Neural cell (in vitro differentiated cells): Measurements from ENCODE around the gene SAMD15. TPM values are rescaled to one million over a fixed set of nuclear protein-coding genes. Genes with fewer than 3 reads are reported as not detected.

Source experiments
- H2AFZ ChIP-seq: fragments of 200-600, 300-800 bp; sonication (generic), shearing (Covaris generic); 2 replicates; pipeline ENCODE4 v1.6.0; 2014; ENCODE audit warnings: low read depth, mild to moderate bottlenecking, antibody characterized with exemption, low read length, moderate library complexity
- H3F3A ChIP-seq: fragments of 200-600 bp; shearing (Covaris generic); 2 replicates; pipeline ENCODE4 v1.6.1; 2016; ENCODE audit warnings: mild to moderate bottlenecking, moderate library complexity, mixed read lengths, antibody characterized with exemption, low read length; ENCODE audit not compliant: insufficient read depth, poor library complexity, severe bottlenecking
- H3K27ac ChIP-seq: fragments of 200-600, 300-800 bp; sonication (generic), shearing (Covaris generic); 2 replicates; pipeline ENCODE4 v1.5.1; 2014; ENCODE audit warnings: mild to moderate bottlenecking, low read length, moderate library complexity
- H3K27me3 ChIP-seq: fragments of 300-800, 200-600 bp; sonication (generic), shearing (Covaris generic); 2 replicates; pipeline ENCODE4 v1.6.0; 2014; ENCODE audit warnings: mild to moderate bottlenecking, low read depth, low read length, moderate library complexity; ENCODE audit not compliant: insufficient read depth
- H3K36me3 ChIP-seq: fragments of 300-800, 200-600 bp; sonication (generic), shearing (Covaris generic); 2 replicates; pipeline ENCODE4 v1.5.1; 2014; ENCODE audit warnings: mild to moderate bottlenecking, antibody characterized with exemption, low read length, moderate library complexity; ENCODE audit not compliant: insufficient read depth
- H3K4me2 ChIP-seq: fragments of 300-800, 200-600 bp; sonication (generic), shearing (Covaris generic); 2 replicates; pipeline ENCODE4 v1.6.0; 2014; ENCODE audit warnings: mild to moderate bottlenecking, low read length
- H3K4me3 ChIP-seq: fragments of 300-800, 200-600 bp; sonication (generic), shearing (Covaris generic); 2 replicates; pipeline ENCODE4 v1.5.1; 2014; ENCODE audit warnings: mild to moderate bottlenecking, low read length, moderate library complexity
- H3K79me2 ChIP-seq: fragments of 200-600 bp; shearing (Covaris generic); replicated peaks from 2 replicates; pipeline ENCODE4 v1.6.0; 2014; ENCODE audit warnings: mild to moderate bottlenecking, low read length, moderate library complexity; ENCODE audit not compliant: insufficient read depth
- H3K9ac ChIP-seq: fragments of 300-800, 200-600 bp; sonication (generic), shearing (Covaris generic); 2 replicates; pipeline ENCODE4 v1.6.1; 2016; ENCODE audit warnings: mild to moderate bottlenecking, low read length, mixed read lengths
- H3K9me2 ChIP-seq: fragments of 200-600 bp; shearing (Covaris generic); 2 replicates; pipeline ENCODE4 v1.6.1; 2016; ENCODE audit warnings: mild to moderate bottlenecking, low read length, mixed read lengths; ENCODE audit not compliant: insufficient read depth
- H3K9me3 ChIP-seq: fragments of 200-600, 300-800 bp; sonication (generic), shearing (Covaris generic); 2 replicates; pipeline ENCODE4 v1.6.1; 2016; ENCODE audit warnings: mild to moderate bottlenecking, mixed run types, low read length, moderate library complexity, mixed read lengths
- H4K20me1 ChIP-seq: fragments of 200-600 bp; shearing (Covaris generic); 2 replicates; pipeline ENCODE4 v1.6.1; 2016; ENCODE audit warnings: mild to moderate bottlenecking, mixed run types; ENCODE audit not compliant: insufficient read depth
- CTCF ChIP-seq: fragments of 450-650 bp; IDR thresholded peaks from 2 replicates; pipeline ENCODE4 v1.5.1; 2014; ENCODE audit warnings: antibody characterized with exemption, mild to moderate bottlenecking, moderate library complexity; ENCODE audit not compliant: poor library complexity, severe bottlenecking
- EP300 ChIP-seq: fragments of 450-650 bp; conservative IDR thresholded peaks from 2 replicates; pipeline ENCODE4 v1.6.1; 2014; ENCODE audit warnings: antibody characterized with exemption, mild to moderate bottlenecking, moderate library complexity; ENCODE audit not compliant: poor library complexity, severe bottlenecking
- EZH2 ChIP-seq: fragments of 200-600, 300-800 bp; shearing (Covaris generic), sonication (generic); IDR thresholded peaks from 2 replicates; pipeline ENCODE4 v1.6.1; 2014; ENCODE audit warnings: antibody characterized with exemption, low read length, borderline replicate concordance, mild to moderate bottlenecking; ENCODE audit not compliant: insufficient read depth, poor library complexity, severe bottlenecking
- MXI1 ChIP-seq: fragments of 450-650 bp; conservative IDR thresholded peaks from 2 replicates; pipeline ENCODE4 v1.6.1; 2014; ENCODE audit warnings: antibody characterized with exemption, mild to moderate bottlenecking; ENCODE audit not compliant: poor library complexity, severe bottlenecking
- POLR2AphosphoS5 ChIP-seq: IDR thresholded peaks from 2 replicates; pipeline ENCODE4 v1.6.1; 2012
- RAD21 ChIP-seq: fragments of 450-650 bp; conservative IDR thresholded peaks from 2 replicates; pipeline ENCODE4 v1.6.1; 2014; ENCODE audit warnings: antibody characterized with exemption, mild to moderate bottlenecking, moderate library complexity
- SMC3 ChIP-seq: fragments of 450-650 bp; conservative IDR thresholded peaks from 2 replicates; pipeline ENCODE4 v1.6.1; 2014; ENCODE audit warnings: antibody characterized with exemption, mild to moderate bottlenecking, moderate library complexity; ENCODE audit not compliant: poor library complexity
- TAF1 ChIP-seq: IDR thresholded peaks from 2 replicates; pipeline ENCODE4 v1.6.1; 2012; ENCODE audit warnings: low read depth
- polyA plus RNA-seq: library from polyadenylated mRNA; depleted of rRNA; stranded (reverse); fragments of >200 nt; gene quantifications from 2 replicates; pipeline ENCODE4 v1.2.3, GENCODE V29; 2014
- TF ChIP-seq, protein P1 (sequence below): IDR thresholded peaks from 2 replicates; pipeline ENCODE4 v1.6.1; 2012; ENCODE audit warnings: borderline replicate concordance

Gene SAMD15
- polyA plus RNA-seq, 1 donor from 2014 or later = 2.8 TPM

DNA sequence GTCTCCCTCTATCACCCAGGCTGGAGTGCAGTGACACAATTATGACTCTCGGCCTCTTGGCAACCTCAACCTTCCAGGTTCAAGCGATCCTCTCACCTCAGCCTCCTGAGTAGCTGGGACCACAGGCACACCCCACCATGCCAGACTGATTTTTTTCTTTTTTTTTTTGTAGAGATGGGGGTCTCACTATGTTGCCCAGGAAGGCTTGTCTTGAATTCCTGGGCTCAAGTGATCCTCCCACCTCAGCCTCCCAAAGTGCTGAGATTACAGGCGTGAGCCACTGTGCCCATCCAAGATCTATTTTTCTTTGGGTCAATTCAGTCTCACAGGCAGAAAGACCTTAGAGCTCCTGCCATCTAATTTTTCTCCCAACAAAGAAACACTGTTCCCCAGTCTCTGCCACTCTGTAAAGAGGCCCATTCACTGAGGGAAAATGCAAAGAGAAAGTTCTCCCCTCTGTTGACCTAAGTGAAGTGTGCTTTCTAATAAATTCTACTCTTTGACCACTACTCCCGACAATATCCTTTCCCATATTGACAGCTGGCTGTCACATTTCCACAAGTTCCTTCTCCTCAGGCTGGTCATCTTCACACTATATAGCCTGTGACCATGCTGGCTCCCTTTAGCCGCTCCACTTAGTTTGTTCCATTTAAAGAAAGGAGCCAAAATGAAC lies 23.6 kb upstream of the SAMD15 start:
- no peak for TF ChIP-seq POLR2AphosphoS5
- TF ChIP-seq RAD21 = no peak
- TF ChIP-seq MXI1 = no peak
- TF ChIP-seq EP300 = no peak
- TF ChIP-seq SMC3 = no peak
- no peak for TF ChIP-seq TAF1
- no peak for TF ChIP-seq EZH2
- no peak for TF ChIP-seq CTCF
- TF ChIP-seq, protein P1, sequence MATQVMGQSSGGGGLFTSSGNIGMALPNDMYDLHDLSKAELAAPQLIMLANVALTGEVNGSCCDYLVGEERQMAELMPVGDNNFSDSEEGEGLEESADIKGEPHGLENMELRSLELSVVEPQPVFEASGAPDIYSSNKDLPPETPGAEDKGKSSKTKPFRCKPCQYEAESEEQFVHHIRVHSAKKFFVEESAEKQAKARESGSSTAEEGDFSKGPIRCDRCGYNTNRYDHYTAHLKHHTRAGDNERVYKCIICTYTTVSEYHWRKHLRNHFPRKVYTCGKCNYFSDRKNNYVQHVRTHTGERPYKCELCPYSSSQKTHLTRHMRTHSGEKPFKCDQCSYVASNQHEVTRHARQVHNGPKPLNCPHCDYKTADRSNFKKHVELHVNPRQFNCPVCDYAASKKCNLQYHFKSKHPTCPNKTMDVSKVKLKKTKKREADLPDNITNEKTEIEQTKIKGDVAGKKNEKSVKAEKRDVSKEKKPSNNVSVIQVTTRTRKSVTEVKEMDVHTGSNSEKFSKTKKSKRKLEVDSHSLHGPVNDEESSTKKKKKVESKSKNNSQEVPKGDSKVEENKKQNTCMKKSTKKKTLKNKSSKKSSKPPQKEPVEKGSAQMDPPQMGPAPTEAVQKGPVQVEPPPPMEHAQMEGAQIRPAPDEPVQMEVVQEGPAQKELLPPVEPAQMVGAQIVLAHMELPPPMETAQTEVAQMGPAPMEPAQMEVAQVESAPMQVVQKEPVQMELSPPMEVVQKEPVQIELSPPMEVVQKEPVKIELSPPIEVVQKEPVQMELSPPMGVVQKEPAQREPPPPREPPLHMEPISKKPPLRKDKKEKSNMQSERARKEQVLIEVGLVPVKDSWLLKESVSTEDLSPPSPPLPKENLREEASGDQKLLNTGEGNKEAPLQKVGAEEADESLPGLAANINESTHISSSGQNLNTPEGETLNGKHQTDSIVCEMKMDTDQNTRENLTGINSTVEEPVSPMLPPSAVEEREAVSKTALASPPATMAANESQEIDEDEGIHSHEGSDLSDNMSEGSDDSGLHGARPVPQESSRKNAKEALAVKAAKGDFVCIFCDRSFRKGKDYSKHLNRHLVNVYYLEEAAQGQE = no peak
- H3K79me2 ChIP-seq = no peaks in the 10 kb centered on the region
- no peak overlapping the region for H3K9ac ChIP-seq
- no peak overlapping the region for H3K27ac ChIP-seq
- no peak overlapping the region for H3K4me3 ChIP-seq
- no peaks in the 10 kb centered on the region for H3K9me3 ChIP-seq
- H3K4me2 ChIP-seq = no peak overlapping the region
- no peak overlapping the region for H2AFZ ChIP-seq
- no peaks in the 10 kb centered on the region for H3K9me2 ChIP-seq
- H3F3A ChIP-seq = no peaks in the 10 kb centered on the region
- H4K20me1 ChIP-seq = no peaks in the 10 kb centered on the region
- no peaks in the 10 kb centered on the region for H3K36me3 ChIP-seq
- no peaks in the 10 kb centered on the region for H3K27me3 ChIP-seq

GRCh38 chr14:77355811-77356210 lies 21.4 kb upstream of the SAMD15 start:
- Histone ChIP-seq H2AFZ (no peak overlapping the region), H3K4me3 (no peak overlapping the region), H3K9ac (no peak overlapping the region), H3K27ac (no peak overlapping the region), H3K27me3 (no peaks in the 10 kb centered on the region), H3K4me2 (no peak overlapping the region), H3K36me3 (no peaks in the 10 kb centered on the region), H3K9me3 (no peaks in the 10 kb centered on the region), H3K79me2 (no peaks in the 10 kb centered on the region), H3F3A (no peaks in the 10 kb centered on the region), H4K20me1 (no peaks in the 10 kb centered on the region), H3K9me2 (no peaks in the 10 kb centered on the region)
- TF ChIP-seq EZH2 = no peak
- no peak for TF ChIP-seq MXI1
- TF ChIP-seq EP300 = no peak
- TF ChIP-seq CTCF = no peak
- TF ChIP-seq SMC3 = no peak
- no peak for TF ChIP-seq POLR2AphosphoS5
- TF ChIP-seq, protein P1 = no peak
- no peak for TF ChIP-seq TAF1
- TF ChIP-seq RAD21 = no peak
